HL-60 (cell line): ENCODE results near the gene HSP90B1.

Experiments
- CTCF ChIP-seq: IDR thresholded peaks from one replicate; pipeline ENCODE4 v1.5.1; 2011; ENCODE audit warnings: low read length, control low read depth, inconsistent platforms; ENCODE audit not compliant: insufficient read depth
- GABPA ChIP-seq: IDR thresholded peaks from 2 replicates; pipeline ENCODE4 v1.6.1; 2012; ENCODE audit warnings: low read depth

- no peak for TF ChIP-seq CTCF
- no peak for TF ChIP-seq GABPA
Observed at GRCh38 chr12:103996595-103996994, 66.4 kb downstream of the HSP90B1 start.
